GM23248 (cell line): ENCODE data around the gene ADAMTS7. TPM values are rescaled to one million over a fixed set of nuclear protein-coding genes. Genes with fewer than 3 reads are reported as not detected.

Experiments used
- DNase-seq: peaks from one replicate; pipeline ENCODE4 v3.0.0-alpha.2; 2015
- H2AFZ ChIP-seq: fragments of 200-600 bp; sonication (generic); 2 replicates; pipeline ENCODE4 v1.6.1; 2016; ENCODE audit warnings: antibody characterized with exemption
- H3F3A ChIP-seq: fragments of 200-600 bp; sonication (generic); 2 replicates; pipeline ENCODE4 v1.6.1; 2016; ENCODE audit warnings: mild to moderate bottlenecking, antibody characterized with exemption, mixed run types; ENCODE audit not compliant: insufficient read depth
- H3K27ac ChIP-seq: fragments of 200-600 bp; sonication (generic); 2 replicates; pipeline ENCODE4 v1.5.1; 2016; ENCODE audit warnings: mild to moderate bottlenecking
- H3K27me3 ChIP-seq: fragments of 200-600 bp; sonication (generic); replicated peaks from 2 replicates; pipeline ENCODE4 v1.6.1; 2016; ENCODE audit warnings: mild to moderate bottlenecking; ENCODE audit not compliant: insufficient read depth
- H3K36me3 ChIP-seq: fragments of 200-600 bp; sonication (generic); 2 replicates; pipeline ENCODE4 v1.6.1; 2016; ENCODE audit warnings: low read depth, mild to moderate bottlenecking
- H3K4me1 ChIP-seq: fragments of 200-600 bp; sonication (generic); 2 replicates; pipeline ENCODE4 v1.6.1; 2016; ENCODE audit warnings: mild to moderate bottlenecking; ENCODE audit not compliant: insufficient read depth
- H3K4me2 ChIP-seq: fragments of 200-600 bp; sonication (generic); one replicate; pipeline ENCODE4 v1.6.1; 2016; ENCODE audit warnings: mild to moderate bottlenecking; ENCODE audit not compliant: unreplicated experiment
- H3K4me3 ChIP-seq: fragments of 200-600 bp; sonication (generic); 2 replicates; pipeline ENCODE4 v1.5.1; 2016; ENCODE audit warnings: mild to moderate bottlenecking
- H3K79me2 ChIP-seq: fragments of 200-600 bp; sonication (generic); 2 replicates; pipeline ENCODE4 v1.6.1; 2016; ENCODE audit warnings: mild to moderate bottlenecking; ENCODE audit not compliant: insufficient read depth
- H3K9ac ChIP-seq: fragments of 200-600 bp; sonication (generic); 2 replicates; pipeline ENCODE4 v1.6.1; 2016; ENCODE audit warnings: mild to moderate bottlenecking
- H3K9me2 ChIP-seq: fragments of 200-600 bp; sonication (generic); 2 replicates; pipeline ENCODE4 v1.6.1; 2016; ENCODE audit warnings: mixed run types, mild to moderate bottlenecking, moderate library complexity; ENCODE audit not compliant: insufficient read depth
- H3K9me3 ChIP-seq: fragments of 200-600 bp; sonication (generic); one replicate; pipeline ENCODE4 v1.6.1; 2017; ENCODE audit warnings: low read depth
- H4K20me1 ChIP-seq: fragments of 200-600 bp; sonication (generic); 2 replicates; pipeline ENCODE4 v1.6.0; 2016; ENCODE audit not compliant: insufficient read depth
- EZH2 ChIP-seq: fragments of 200-600 bp; sonication (generic); IDR thresholded peaks from 2 replicates; pipeline ENCODE4 v1.6.1; 2018; ENCODE audit warnings: antibody characterized with exemption, mild to moderate bottlenecking; ENCODE audit not compliant: insufficient read depth, poor library complexity, severe bottlenecking
- EZH2phosphoT487 ChIP-seq: fragments of 200-600 bp; sonication (generic); IDR thresholded peaks from 2 replicates; pipeline ENCODE4 v1.6.1; 2018; ENCODE audit warnings: antibody characterized with exemption, moderate library complexity, mild to moderate bottlenecking, low read depth; ENCODE audit not compliant: insufficient read depth
- WGBS, 2 experiments: methylation state at CpG; one replicate each; pipeline ENCODE4 v1.1.6; 2015 to 2017; ENCODE audit warnings: low lambda C conversion rate in 2 of 2, low coverage in 1 of 2; ENCODE audit errors: missing lambda C conversion rate in 2 of 2; 5-methylcytosine and 5-hydroxymethylcytosine counted together
- in situ Hi-C: fragments of 300-500 bp; cut with MboI; formaldehyde crosslinking; loops from 2 replicates; pipeline ENCODE4 v1.15.0; 2020
- polyA plus RNA-seq: library from polyadenylated mRNA; unstranded; fragments of >200 nt; fragmentation: Nextera tagmentation; extraction: Ambion mirVana; gene quantifications from 2 replicates; pipeline ENCODE4 v1.2.1, GENCODE V29; 2016
- total RNA-seq: library from RNA; depleted of rRNA; stranded (reverse); fragments of >200 nt; shearing (Covaris generic); gene quantifications from 2 replicates; pipeline ENCODE4 v1.2.3, GENCODE V29; 2014

ADAMTS7 gene
- total and polyA plus RNA-seq, 2 experiments from 2014 or later, result 0.89 to 2.4 TPM

DNA sequence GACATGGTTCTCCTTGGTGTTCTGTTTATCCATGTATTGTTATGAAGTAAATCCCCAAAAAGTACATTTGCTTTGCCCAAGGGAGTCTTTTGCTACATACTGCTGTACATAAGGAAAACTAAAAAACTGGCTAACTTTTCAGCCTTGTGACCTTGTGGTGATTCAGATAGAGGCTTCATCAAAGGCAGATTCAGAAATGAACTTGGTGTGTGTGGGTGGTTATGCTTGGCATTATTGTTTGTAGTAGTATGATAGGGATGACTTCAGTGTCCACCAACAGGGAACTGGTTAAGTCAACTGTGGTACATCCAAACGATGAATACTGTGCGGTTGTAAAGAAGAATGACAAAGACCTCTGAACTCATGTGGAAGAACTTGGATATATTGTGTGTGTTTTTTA, 94.6 kb downstream of the ADAMTS7 start:
- no peaks in the 10 kb centered on the region for H4K20me1 ChIP-seq
- H3K79me2 ChIP-seq, result no peaks in the 10 kb centered on the region
- in situ Hi-C loops, result loop anchor here (25.0 kb wide), 1 partner anchor 779 kb away; no protein-coding TSS in a partner anchor
- DNase-seq, result peak; percentile 23
- no peak overlapping the region for H3K4me2 ChIP-seq
- WGBS, 2 experiments, result 49 to 76% methylated on average over 2 of the region's 2 CpGs
- no peak overlapping the region for H3K27ac ChIP-seq
- H3K9me3 ChIP-seq, result no peaks in the 10 kb centered on the region
- H3K9ac ChIP-seq, result no peak overlapping the region
- H2AFZ ChIP-seq, result no peak overlapping the region
- H3K4me1 ChIP-seq, result 0 out of 2 replicates have a peak, but pooled peaks cover 9% of the 10 kb centered on the region
- H3F3A ChIP-seq, result peaks cover 12% of the 10 kb centered on the region
- no peaks in the 10 kb centered on the region for H3K36me3 ChIP-seq
- peaks cover 21% of the 10 kb centered on the region for H3K27me3 ChIP-seq
- H3K4me3 ChIP-seq, result no peak overlapping the region
- H3K9me2 ChIP-seq, result no peaks in the 10 kb centered on the region
- TF ChIP-seq EZH2 (no peak), EZH2phosphoT487 (no peak)

DNA sequence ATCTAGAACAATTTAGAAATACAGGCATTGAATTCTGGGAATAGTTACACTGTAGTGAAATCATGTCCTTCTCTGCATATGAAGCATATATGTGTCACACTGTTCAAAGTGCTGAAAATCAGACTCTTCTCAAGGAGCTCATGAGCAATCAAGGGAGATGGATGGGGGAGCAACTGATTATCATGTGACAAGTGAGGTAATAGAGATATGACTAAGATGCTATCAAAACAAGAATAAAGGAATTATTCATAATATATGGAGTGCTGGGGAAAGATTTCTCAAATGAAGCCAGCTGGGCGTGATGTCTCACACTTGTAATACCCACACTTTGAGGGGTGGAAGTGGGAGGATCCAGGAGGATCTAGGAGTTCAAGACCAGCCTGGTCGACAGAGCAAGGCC, 95.3 kb downstream of the ADAMTS7 start:
- Histone ChIP-seq H3K4me2 (no peak overlapping the region), H3K36me3 (no peaks in the 10 kb centered on the region), H3K9me3 (no peaks in the 10 kb centered on the region), H3K9ac (no peak overlapping the region), H3F3A (peaks cover 12% of the 10 kb centered on the region), H4K20me1 (no peaks in the 10 kb centered on the region), H3K4me3 (no peak overlapping the region), H3K4me1 (0 out of 2 replicates have a peak, but pooled peaks cover 9% of the 10 kb centered on the region), H3K27me3 (peaks cover 21% of the 10 kb centered on the region), H3K79me2 (no peaks in the 10 kb centered on the region), H3K9me2 (no peaks in the 10 kb centered on the region), H3K27ac (no peak overlapping the region), H2AFZ (no peak overlapping the region)
- WGBS, 2 experiments, result 61 to 72% methylated on average over 2 of the region's 2 CpGs
- DNase-seq, result peak; percentile 78
- in situ Hi-C loops, result loop anchor here (25.0 kb wide), 1 partner anchor 779 kb away; no protein-coding TSS in a partner anchor
- TF ChIP-seq EZH2 (no peak), EZH2phosphoT487 (no peak)

DNA sequence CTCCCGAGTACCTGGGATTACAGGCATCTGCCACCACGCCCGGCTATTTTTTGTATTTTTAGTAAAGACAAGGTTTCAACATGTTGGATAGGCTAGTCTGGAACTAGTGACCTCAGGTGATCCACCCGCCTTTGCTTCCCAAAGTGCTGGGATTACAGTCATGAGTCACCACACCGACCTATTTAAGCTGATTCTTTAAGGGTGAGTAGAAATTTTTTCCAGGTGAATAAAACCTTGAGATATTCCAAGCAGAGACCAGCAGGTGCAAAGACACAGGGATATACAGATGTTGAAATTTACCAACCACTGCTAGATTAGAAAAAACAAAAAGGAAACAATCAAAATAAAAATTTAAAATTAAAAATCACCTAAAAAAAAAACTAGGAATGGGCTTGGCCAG, 95.8 kb downstream of the ADAMTS7 start:
- H3K9me2 ChIP-seq, result no peaks in the 10 kb centered on the region
- H3K4me1 ChIP-seq, result 0 out of 2 replicates have a peak, but pooled peaks cover 9% of the 10 kb centered on the region
- H3K4me3 ChIP-seq, result no peak overlapping the region
- in situ Hi-C loops, result loop anchor here (25.0 kb wide), 1 partner anchor 778 kb away; no protein-coding TSS in a partner anchor
- DNase-seq, result peak; percentile 9
- no peak overlapping the region for H2AFZ ChIP-seq
- 86 to 89% methylated on average over 5 of the region's 5 CpGs for WGBS, 2 experiments
- H3K9ac ChIP-seq, result no peak overlapping the region
- no peaks in the 10 kb centered on the region for H4K20me1 ChIP-seq
- TF ChIP-seq EZH2 (no peak), EZH2phosphoT487 (no peak)
- peaks cover 12% of the 10 kb centered on the region for H3F3A ChIP-seq
- peaks cover 21% of the 10 kb centered on the region for H3K27me3 ChIP-seq
- no peaks in the 10 kb centered on the region for H3K9me3 ChIP-seq
- no peak overlapping the region for H3K4me2 ChIP-seq
- H3K27ac ChIP-seq, result no peak overlapping the region
- H3K36me3 ChIP-seq, result no peaks in the 10 kb centered on the region
- no peaks in the 10 kb centered on the region for H3K79me2 ChIP-seq

DNA sequence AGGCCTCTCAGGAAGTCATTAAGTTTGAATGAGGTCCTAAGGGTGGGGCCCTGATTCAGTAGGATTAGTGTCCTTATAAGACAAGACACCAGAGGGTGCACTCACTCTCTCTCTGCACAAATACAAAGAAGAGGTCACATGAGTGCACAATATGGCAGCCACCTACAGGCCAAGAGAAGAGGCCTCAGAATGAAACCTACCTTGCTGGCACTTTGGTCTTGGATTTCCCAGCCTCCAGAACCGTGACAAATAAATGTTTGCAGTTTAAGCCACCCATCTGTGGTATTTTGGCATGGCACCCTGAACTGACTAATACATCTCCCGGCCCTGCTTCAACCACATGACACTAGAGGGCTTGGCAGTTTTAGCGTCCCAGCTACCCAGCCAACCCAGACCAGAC, 96.4 kb downstream of the ADAMTS7 start:
- peak; percentile 28 for DNase-seq
- no peak for TF ChIP-seq EZH2
- H4K20me1 ChIP-seq, result no peaks in the 10 kb centered on the region
- peaks cover 12% of the 10 kb centered on the region for H3F3A ChIP-seq
- H3K4me3 ChIP-seq, result no peak overlapping the region
- H3K9me3 ChIP-seq, result no peaks in the 10 kb centered on the region
- 0 out of 2 replicates have a peak, but pooled peaks cover 9% of the 10 kb centered on the region for H3K4me1 ChIP-seq
- no peak overlapping the region for H3K9ac ChIP-seq
- no peak overlapping the region for H3K4me2 ChIP-seq
- no peak overlapping the region for H3K27ac ChIP-seq
- H3K36me3 ChIP-seq, result no peaks in the 10 kb centered on the region
- peaks cover 21% of the 10 kb centered on the region for H3K27me3 ChIP-seq
- WGBS, 2 experiments, result 3 to 5% methylated on average over 3 of the region's 3 CpGs
- no peaks in the 10 kb centered on the region for H3K79me2 ChIP-seq
- in situ Hi-C loops, result loop anchor here (25.0 kb wide), 1 partner anchor 778 kb away; no protein-coding TSS in a partner anchor
- H3K9me2 ChIP-seq, result no peaks in the 10 kb centered on the region
- H2AFZ ChIP-seq, result no peak overlapping the region
